Measurements from ENCODE around the gene MAN1A2.

The MAN1A2 gene

DNA sequence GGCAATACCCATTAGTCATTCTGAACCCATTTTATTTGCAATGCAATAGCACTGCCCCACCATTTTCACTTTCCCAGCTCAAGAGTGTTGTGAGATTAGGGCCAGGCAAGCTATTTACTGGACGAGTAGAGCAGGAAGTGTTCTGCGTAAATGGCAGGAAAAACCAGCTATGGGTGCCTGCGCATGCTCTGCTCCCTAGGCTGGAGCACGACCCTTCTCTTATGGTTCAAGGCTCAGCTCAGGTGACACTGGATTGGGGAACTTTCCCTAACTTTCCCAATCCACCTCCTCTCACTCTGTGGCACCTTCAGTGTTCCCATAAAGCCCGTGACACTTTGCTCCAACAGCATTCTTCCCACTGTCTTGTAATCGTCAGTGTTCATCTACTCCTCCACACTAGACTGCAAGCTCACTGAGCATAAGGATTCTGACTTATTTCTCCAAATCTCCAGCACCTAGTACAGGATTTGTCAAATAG, 3.6 kb upstream of the MAN1A2 start:
- Histone ChIP-seq H3K9me3 (ENCODE audit: insufficient read depth, low read depth, low read length) (no peaks in the 10 kb centered on the region), H3K9ac (ENCODE audit: low read length) (no peak overlapping the region), H3K14ac (ENCODE audit: low read length) (peak overlapping the region; percentile 33), H3K27ac (ENCODE audit: low read depth, low read length) (peak overlapping the region; percentile 45), H2BK12ac (ENCODE audit: low read length) (no peak overlapping the region), H4K12ac (ENCODE audit: low read depth, low read length) (no peak overlapping the region), H2BK5ac (ENCODE audit: low read depth, low read length, poor library complexity) (peak overlapping the region; percentile 47), H3K79me1 (ENCODE audit: low read length) (peaks cover 20% of the 10 kb centered on the region), H4K8ac (ENCODE audit: low read depth, low read length) (peak overlapping the region; percentile 15), H3K79me2 (ENCODE audit: control insufficient read depth, insufficient read depth, low read length, poor library complexity) (peaks cover 14% of the 10 kb centered on the region), H3K4ac (ENCODE audit: low read depth, low read length) (no peak overlapping the region), H3K27me3 (ENCODE audit: insufficient read depth, low read length) (no peaks in the 10 kb centered on the region), H2BK120ac (ENCODE audit: insufficient read depth, low read length, poor library complexity) (no peak overlapping the region), H3K4me2 (ENCODE audit: low read length) (no peak overlapping the region), H3K4me3 (ENCODE audit: low read depth, low read length) (no peak overlapping the region), H2AFZ (ENCODE audit: insufficient read depth, low read length, poor library complexity) (no peak overlapping the region), H2AK5ac (ENCODE audit: low read length) (no peak overlapping the region), H3K36me3 (ENCODE audit: control insufficient read depth in 1 of 2, insufficient read depth in 2 of 2, low read length in 2 of 2) (no peaks in the 10 kb centered on the region), H3K18ac (ENCODE audit: low read length) (peak overlapping the region; percentile 25), H3K4me1 (ENCODE audit: control insufficient read depth in 1 of 2, insufficient read depth in 2 of 2, low read length in 2 of 2) (peaks cover 3 to 8% of the 10 kb centered on the region in 2 experiments), H3K23ac (ENCODE audit: low read length) (no peak overlapping the region), H4K91ac (ENCODE audit: low read depth, low read length) (peak overlapping the region; percentile 58)
- peak; percentile 49 to 71 for DNase-seq
- WGBS (ENCODE audit: extremely low coverage, insufficient coverage, insufficient read length) = no CpG with 5 or more reads among the region's 6 CpGs

DNA sequence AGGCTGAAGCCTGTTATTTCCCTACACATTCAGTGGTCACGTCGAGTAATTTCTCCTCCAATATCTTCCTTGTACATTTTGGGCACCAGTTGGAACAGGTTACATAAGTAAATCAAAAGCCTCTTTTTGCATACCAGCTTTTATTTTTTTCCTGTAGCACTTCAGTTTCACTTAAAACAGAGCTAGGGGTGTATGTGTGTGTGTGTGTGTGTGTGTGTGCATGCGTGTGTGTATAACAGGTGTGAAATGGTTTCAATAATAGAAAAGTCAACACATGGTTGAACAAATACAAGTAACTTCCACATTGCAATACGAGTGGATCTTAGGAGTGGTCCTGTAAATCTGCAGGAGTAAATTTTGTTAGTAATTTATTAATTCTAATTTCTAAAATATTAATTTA, 3.0 kb upstream of the MAN1A2 start:
- Histone ChIP-seq H3K27me3 (ENCODE audit: insufficient read depth, low read length) (no peaks in the 10 kb centered on the region), H3K36me3 (ENCODE audit: control insufficient read depth in 1 of 2, insufficient read depth in 2 of 2, low read length in 2 of 2) (no peaks in the 10 kb centered on the region), H3K4me2 (ENCODE audit: low read length) (no peak overlapping the region), H3K79me1 (ENCODE audit: low read length) (peaks cover 20% of the 10 kb centered on the region), H4K8ac (ENCODE audit: low read depth, low read length) (no peak overlapping the region), H2BK12ac (ENCODE audit: low read length) (no peak overlapping the region), H4K12ac (ENCODE audit: low read depth, low read length) (no peak overlapping the region), H2AFZ (ENCODE audit: insufficient read depth, low read length, poor library complexity) (no peak overlapping the region), H3K9me3 (ENCODE audit: insufficient read depth, low read depth, low read length) (no peaks in the 10 kb centered on the region), H3K9ac (ENCODE audit: low read length) (no peak overlapping the region), H3K4ac (ENCODE audit: low read depth, low read length) (no peak overlapping the region), H3K14ac (ENCODE audit: low read length) (no peak overlapping the region), H4K91ac (ENCODE audit: low read depth, low read length) (no peak overlapping the region), H3K4me1 (ENCODE audit: control insufficient read depth in 1 of 2, insufficient read depth in 2 of 2, low read length in 2 of 2) (peaks cover 3 to 8% of the 10 kb centered on the region in 2 experiments), H3K18ac (ENCODE audit: low read length) (no peak overlapping the region), H2AK5ac (ENCODE audit: low read length) (no peak overlapping the region), H3K23ac (ENCODE audit: low read length) (no peak overlapping the region), H3K27ac (ENCODE audit: low read depth, low read length) (peak overlapping the region; percentile 45), H3K4me3 (ENCODE audit: low read depth, low read length) (no peak overlapping the region), H3K79me2 (ENCODE audit: control insufficient read depth, insufficient read depth, low read length, poor library complexity) (peaks cover 15% of the 10 kb centered on the region), H2BK120ac (ENCODE audit: insufficient read depth, low read length, poor library complexity) (no peak overlapping the region), H2BK5ac (ENCODE audit: low read depth, low read length, poor library complexity) (no peak overlapping the region)
- WGBS (ENCODE audit: extremely low coverage, insufficient coverage, insufficient read length) = no CpG with 5 or more reads among the region's 4 CpGs
- no peak for DNase-seq

DNA sequence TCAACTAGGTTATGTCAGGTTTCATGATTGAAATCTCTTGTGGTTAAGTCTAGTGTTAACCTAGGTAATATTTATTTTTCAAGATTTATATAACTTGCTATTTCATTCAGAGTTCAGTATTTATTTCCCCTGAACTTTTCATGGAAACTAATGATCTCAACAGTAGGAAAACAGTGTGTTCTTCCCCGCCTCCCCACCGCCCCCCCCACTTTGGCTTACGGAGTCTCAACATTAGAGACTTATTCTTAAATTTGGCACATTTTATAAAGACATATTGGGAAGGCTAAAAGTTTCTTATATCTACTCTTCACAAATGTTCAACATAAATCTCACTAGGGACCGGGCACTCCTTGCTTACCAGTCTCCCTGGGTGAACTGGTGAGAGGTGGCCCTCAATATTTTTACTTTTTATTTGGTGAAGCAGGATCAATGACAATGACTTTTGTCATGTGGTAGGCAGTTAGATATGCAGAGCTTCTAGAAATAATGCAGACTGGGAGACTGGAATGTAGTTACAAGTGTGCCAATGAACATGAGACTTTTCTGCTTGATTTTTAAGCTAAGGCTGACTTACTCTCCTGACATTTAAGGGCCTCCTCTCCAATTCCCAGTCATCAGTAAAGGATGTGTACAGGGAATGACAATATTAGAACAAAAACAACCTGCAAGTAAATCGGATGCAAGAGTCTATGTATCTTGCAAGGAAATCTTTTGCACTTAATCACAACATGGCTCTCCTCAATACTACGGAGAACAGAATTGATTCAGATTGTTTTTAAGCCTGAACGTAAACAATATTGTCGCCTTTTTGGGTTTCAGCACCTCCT, 1.7 kb upstream of the MAN1A2 start:
- no peak overlapping the region for H2AFZ ChIP-seq (ENCODE audit: insufficient read depth, low read length, poor library complexity)
- peak in 1 of 2 donors; percentile 40 for DNase-seq
- WGBS (ENCODE audit: extremely low coverage, insufficient coverage, insufficient read length) = no CpG with 5 or more reads among the region's 8 CpGs
- no peak overlapping the region for H3K23ac ChIP-seq (ENCODE audit: low read length)
- H2BK12ac ChIP-seq (ENCODE audit: low read length) = no peak overlapping the region
- H3K27ac ChIP-seq (ENCODE audit: low read depth, low read length) = no peak overlapping the region
- H3K4ac ChIP-seq (ENCODE audit: low read depth, low read length) = no peak overlapping the region
- H3K36me3 ChIP-seq (ENCODE audit: control insufficient read depth in 1 of 2, insufficient read depth in 2 of 2, low read length in 2 of 2) = no peaks in the 10 kb centered on the region
- no peak overlapping the region for H4K12ac ChIP-seq (ENCODE audit: low read depth, low read length)
- H4K8ac ChIP-seq (ENCODE audit: low read depth, low read length) = no peak overlapping the region
- no peak overlapping the region for H3K14ac ChIP-seq (ENCODE audit: low read length)
- H3K18ac ChIP-seq (ENCODE audit: low read length) = no peak overlapping the region
- H3K79me2 ChIP-seq (ENCODE audit: control insufficient read depth, insufficient read depth, low read length, poor library complexity) = peaks cover 15% of the 10 kb centered on the region
- peaks cover 20% of the 10 kb centered on the region for H3K79me1 ChIP-seq (ENCODE audit: low read length)
- no peak overlapping the region for H3K9ac ChIP-seq (ENCODE audit: low read length)
- no peak overlapping the region for H3K4me3 ChIP-seq (ENCODE audit: low read depth, low read length)
- no peak overlapping the region for H2AK5ac ChIP-seq (ENCODE audit: low read length)
- H3K4me2 ChIP-seq (ENCODE audit: low read length) = peak overlapping the region; percentile 99
- H3K27me3 ChIP-seq (ENCODE audit: insufficient read depth, low read length) = no peaks in the 10 kb centered on the region
- peaks cover 3 to 8% of the 10 kb centered on the region in 2 experiments for H3K4me1 ChIP-seq (ENCODE audit: control insufficient read depth in 1 of 2, insufficient read depth in 2 of 2, low read length in 2 of 2)
- H3K9me3 ChIP-seq (ENCODE audit: insufficient read depth, low read depth, low read length) = no peaks in the 10 kb centered on the region
- no peak overlapping the region for H2BK5ac ChIP-seq (ENCODE audit: low read depth, low read length, poor library complexity)
- no peak overlapping the region for H4K91ac ChIP-seq (ENCODE audit: low read depth, low read length)
- no peak overlapping the region for H2BK120ac ChIP-seq (ENCODE audit: insufficient read depth, low read length, poor library complexity)

DNA sequence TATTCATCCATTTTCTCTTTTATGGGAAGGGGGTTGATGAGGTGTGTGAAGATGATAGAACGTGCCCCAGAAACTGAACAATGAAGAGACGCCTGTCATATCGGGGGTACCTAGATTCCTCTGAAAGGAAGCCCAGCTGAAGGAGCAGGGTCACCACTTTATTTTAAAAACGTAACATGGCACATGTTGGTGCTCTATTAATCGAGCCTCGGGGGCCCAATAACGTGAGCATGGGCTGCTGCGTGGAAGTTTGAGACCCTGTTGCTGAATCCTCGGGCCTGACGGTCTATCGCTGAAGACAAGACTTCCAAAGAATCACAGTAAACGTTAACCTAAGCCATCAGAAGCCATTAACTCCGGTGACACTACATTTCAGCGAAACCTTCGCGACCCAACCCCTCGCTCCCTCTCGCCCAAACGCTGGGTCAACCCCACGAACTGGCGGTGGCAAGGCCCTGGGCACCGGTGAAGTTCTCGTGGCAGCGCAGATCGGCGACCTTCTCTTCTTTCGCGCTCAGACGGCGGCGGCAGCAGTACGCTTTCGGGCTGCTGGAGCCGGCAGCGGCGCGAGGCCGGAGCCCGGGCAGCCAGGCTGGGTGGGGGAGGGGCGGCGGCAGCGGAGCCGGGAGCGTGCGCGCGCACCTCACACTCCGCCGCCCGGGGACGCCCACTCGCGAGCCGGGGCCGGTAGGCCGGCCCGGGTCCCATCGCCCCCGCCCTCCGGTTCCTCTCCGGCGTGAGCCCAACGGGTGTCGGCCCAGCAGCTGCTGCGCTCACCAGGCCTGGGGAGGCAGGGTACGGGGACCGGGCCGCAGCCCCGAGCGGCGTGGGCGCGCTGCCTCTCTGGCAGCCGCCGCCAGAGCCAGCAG, 838 bp upstream of the MAN1A2 start:
- Histone ChIP-seq H3K9me3 (ENCODE audit: insufficient read depth, low read depth, low read length) (no peaks in the 10 kb centered on the region), H2BK12ac (ENCODE audit: low read length) (peak overlapping the region; percentile 42), H3K23ac (ENCODE audit: low read length) (no peak overlapping the region), H4K12ac (ENCODE audit: low read depth, low read length) (peak overlapping the region; percentile 95), H3K18ac (ENCODE audit: low read length) (peak overlapping the region; percentile 100), H4K8ac (ENCODE audit: low read depth, low read length) (peak overlapping the region; percentile 100), H3K4me3 (ENCODE audit: low read depth, low read length) (peak overlapping the region; percentile 95), H2BK120ac (ENCODE audit: insufficient read depth, low read length, poor library complexity) (peak overlapping the region; percentile 99), H3K14ac (ENCODE audit: low read length) (peak overlapping the region; percentile 100), H3K9ac (ENCODE audit: low read length) (peak overlapping the region; percentile 98), H3K36me3 (ENCODE audit: control insufficient read depth in 1 of 2, insufficient read depth in 2 of 2, low read length in 2 of 2) (no peaks in the 10 kb centered on the region), H3K79me2 (ENCODE audit: control insufficient read depth, insufficient read depth, low read length, poor library complexity) (peaks cover 15% of the 10 kb centered on the region), H3K27ac (ENCODE audit: low read depth, low read length) (peak overlapping the region; percentile 100), H2AK5ac (ENCODE audit: low read length) (peak overlapping the region; percentile 91), H3K79me1 (ENCODE audit: low read length) (peaks cover 20% of the 10 kb centered on the region), H3K4ac (ENCODE audit: low read depth, low read length) (peak overlapping the region; percentile 93), H3K4me1 (ENCODE audit: control insufficient read depth in 1 of 2, insufficient read depth in 2 of 2, low read length in 2 of 2) (peaks cover 3 to 10% of the 10 kb centered on the region in 2 experiments), H2BK5ac (ENCODE audit: low read depth, low read length, poor library complexity) (peak overlapping the region; percentile 100), H4K91ac (ENCODE audit: low read depth, low read length) (peak overlapping the region; percentile 99), H3K27me3 (ENCODE audit: insufficient read depth, low read length) (no peaks in the 10 kb centered on the region), H2AFZ (ENCODE audit: insufficient read depth, low read length, poor library complexity) (peak overlapping the region; percentile 92), H3K4me2 (ENCODE audit: low read length) (peak overlapping the region; percentile 99)
- WGBS (ENCODE audit: extremely low coverage, insufficient coverage, insufficient read length) = no CpG with 5 or more reads among the region's 75 CpGs
- peak; percentile 57 to 76 for DNase-seq
